KMS-11 (cell line): ENCODE results near the gene TSPAN10.

Experiments
- H2AFZ ChIP-seq: fragments of 200-600 bp; sonication (generic); 2 replicates; pipeline ENCODE4 v1.6.1; 2016; ENCODE audit warnings: antibody characterized with exemption, mixed run types, low read depth
- H3K27ac ChIP-seq: fragments of 200-600 bp; sonication (generic); 2 replicates; pipeline ENCODE4 v1.6.1; 2016; ENCODE audit warnings: mild to moderate bottlenecking, mixed run types
- H3K27me3 ChIP-seq: fragments of 200-600 bp; sonication (generic); 2 replicates; pipeline ENCODE4 v1.6.1; 2017; ENCODE audit warnings: mild to moderate bottlenecking, low read depth, mixed run types, moderate library complexity; ENCODE audit not compliant: insufficient read depth
- H3K36me3 ChIP-seq: fragments of 200-600 bp; sonication (generic); 2 replicates; pipeline ENCODE4 v1.6.1; 2017; ENCODE audit warnings: mild to moderate bottlenecking, mixed run types; ENCODE audit not compliant: insufficient read depth
- H3K4me1 ChIP-seq: fragments of 200-600 bp; sonication (generic); 2 replicates; pipeline ENCODE4 v1.6.1; 2016; ENCODE audit warnings: mild to moderate bottlenecking, low read depth, mixed run types; ENCODE audit not compliant: poor library complexity, severe bottlenecking
- H3K4me2 ChIP-seq: fragments of 200-600 bp; sonication (generic); 2 replicates; pipeline ENCODE4 v1.7.0; 2016; ENCODE audit warnings: mild to moderate bottlenecking, mixed run types
- H3K4me3 ChIP-seq: fragments of 200-600 bp; sonication (generic); IDR thresholded peaks from 2 replicates; pipeline ENCODE4 v1.6.1; 2017; ENCODE audit warnings: low read depth, low read length, mixed read lengths; ENCODE audit not compliant: insufficient read depth
- H3K79me2 ChIP-seq: fragments of 200-600 bp; sonication (generic); 2 replicates; pipeline ENCODE4 v1.6.1; 2016; ENCODE audit warnings: low read depth, mixed run types; ENCODE audit not compliant: insufficient read depth
- H3K9ac ChIP-seq: fragments of 200-600 bp; sonication (generic); 2 replicates; pipeline ENCODE4 v1.6.1; 2016; ENCODE audit warnings: mild to moderate bottlenecking, mixed run types
- H4K20me1 ChIP-seq: fragments of 200-600 bp; sonication (generic); 2 replicates; pipeline ENCODE4 v1.6.1; 2016; ENCODE audit warnings: mild to moderate bottlenecking, mixed run types; ENCODE audit not compliant: insufficient read depth
- TF ChIP-seq, protein P1 (sequence below): fragments of 200-600 bp; sonication (generic); conservative IDR thresholded peaks from 2 replicates; pipeline ENCODE4 v1.6.1; 2017; ENCODE audit warnings: low read depth, mild to moderate bottlenecking, antibody characterized with exemption, low read length, moderate library complexity, mixed read lengths

The TSPAN10 gene

DNA sequence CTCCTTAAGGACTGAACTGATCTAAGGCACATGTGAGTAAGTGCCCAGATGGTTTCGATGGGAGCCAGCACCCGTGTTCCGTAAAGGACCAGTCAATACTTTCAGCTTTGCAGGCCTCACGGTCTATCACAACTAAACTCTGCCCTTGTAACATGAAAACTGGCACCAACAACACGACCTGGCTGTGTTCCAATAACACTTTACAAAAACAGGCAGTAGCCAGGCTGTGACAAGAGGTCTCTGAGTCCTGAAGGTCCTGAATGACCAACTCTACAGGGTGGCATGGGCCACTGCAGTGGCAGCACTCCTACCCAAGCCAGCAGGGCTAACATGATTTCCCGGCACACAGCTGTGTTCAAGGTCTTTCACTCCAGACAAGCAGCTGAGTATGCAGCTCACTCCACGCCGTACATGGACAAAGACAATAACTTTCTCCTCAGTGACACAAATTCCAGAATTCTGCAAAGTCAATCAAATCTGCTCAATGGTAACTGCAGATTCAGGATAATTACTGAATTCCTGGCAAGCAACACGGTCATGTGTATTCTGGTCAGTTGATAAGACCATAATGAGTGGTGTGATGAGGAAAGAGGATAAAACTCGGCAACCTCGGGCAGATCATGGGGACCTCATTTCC lies 15.4 kb upstream of the TSPAN10 start:
- TF ChIP-seq, protein P1, sequence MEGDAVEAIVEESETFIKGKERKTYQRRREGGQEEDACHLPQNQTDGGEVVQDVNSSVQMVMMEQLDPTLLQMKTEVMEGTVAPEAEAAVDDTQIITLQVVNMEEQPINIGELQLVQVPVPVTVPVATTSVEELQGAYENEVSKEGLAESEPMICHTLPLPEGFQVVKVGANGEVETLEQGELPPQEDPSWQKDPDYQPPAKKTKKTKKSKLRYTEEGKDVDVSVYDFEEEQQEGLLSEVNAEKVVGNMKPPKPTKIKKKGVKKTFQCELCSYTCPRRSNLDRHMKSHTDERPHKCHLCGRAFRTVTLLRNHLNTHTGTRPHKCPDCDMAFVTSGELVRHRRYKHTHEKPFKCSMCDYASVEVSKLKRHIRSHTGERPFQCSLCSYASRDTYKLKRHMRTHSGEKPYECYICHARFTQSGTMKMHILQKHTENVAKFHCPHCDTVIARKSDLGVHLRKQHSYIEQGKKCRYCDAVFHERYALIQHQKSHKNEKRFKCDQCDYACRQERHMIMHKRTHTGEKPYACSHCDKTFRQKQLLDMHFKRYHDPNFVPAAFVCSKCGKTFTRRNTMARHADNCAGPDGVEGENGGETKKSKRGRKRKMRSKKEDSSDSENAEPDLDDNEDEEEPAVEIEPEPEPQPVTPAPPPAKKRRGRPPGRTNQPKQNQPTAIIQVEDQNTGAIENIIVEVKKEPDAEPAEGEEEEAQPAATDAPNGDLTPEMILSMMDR, result no peak
- H3K36me3 ChIP-seq, result peaks cover 55% of the 10 kb centered on the region
- no peak overlapping the region for H3K4me3 ChIP-seq

DNA sequence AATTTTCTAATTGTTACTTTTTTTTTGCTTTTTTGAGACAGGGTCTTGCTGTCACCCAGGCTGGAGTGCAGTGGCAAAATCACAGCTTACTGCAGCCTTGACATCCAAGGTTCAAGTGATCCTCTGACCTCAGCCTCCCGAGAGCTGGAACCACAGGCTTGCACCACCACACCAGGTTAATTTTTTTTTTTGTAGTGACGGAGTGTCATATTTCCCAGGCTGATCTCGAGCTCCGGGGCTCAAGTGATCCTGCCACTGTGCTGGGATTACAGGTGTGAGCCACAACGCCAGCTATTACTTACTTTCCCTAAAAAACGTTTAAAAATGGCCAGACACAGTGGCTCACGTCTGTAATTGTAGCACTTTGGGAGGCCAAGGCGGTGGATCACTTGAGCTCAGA lies 6.7 kb upstream of the TSPAN10 start:
- Histone ChIP-seq H3K4me2 (no peak overlapping the region), H3K36me3 (peaks cover 29% of the 10 kb centered on the region; the same call in 1 of the 2 replicates), H3K27ac (no peak overlapping the region), H3K4me3 (no peak overlapping the region), H2AFZ (no peak overlapping the region), H3K4me1 (peaks cover 14% of the 10 kb centered on the region), H4K20me1 (0 out of 2 replicates have a peak, but pooled peaks cover 11% of the 10 kb centered on the region), H3K79me2 (peaks cover 72% of the 10 kb centered on the region), H3K9ac (no peak overlapping the region), H3K27me3 (no peaks in the 10 kb centered on the region)
- TF ChIP-seq, protein P1, result no peak

More for the DNA sequence above, 15.4 kb upstream of the TSPAN10 start:
- no peak overlapping the region for H3K27ac ChIP-seq
- H3K4me2 ChIP-seq, result no peak overlapping the region
- H4K20me1 ChIP-seq, result no peaks in the 10 kb centered on the region
- H3K9ac ChIP-seq, result no peak overlapping the region
- no peak overlapping the region for H2AFZ ChIP-seq
- H3K4me1 ChIP-seq, result peaks cover 7% of the 10 kb centered on the region
- no peaks in the 10 kb centered on the region for H3K27me3 ChIP-seq
- H3K79me2 ChIP-seq, result peaks cover 47% of the 10 kb centered on the region

DNA sequence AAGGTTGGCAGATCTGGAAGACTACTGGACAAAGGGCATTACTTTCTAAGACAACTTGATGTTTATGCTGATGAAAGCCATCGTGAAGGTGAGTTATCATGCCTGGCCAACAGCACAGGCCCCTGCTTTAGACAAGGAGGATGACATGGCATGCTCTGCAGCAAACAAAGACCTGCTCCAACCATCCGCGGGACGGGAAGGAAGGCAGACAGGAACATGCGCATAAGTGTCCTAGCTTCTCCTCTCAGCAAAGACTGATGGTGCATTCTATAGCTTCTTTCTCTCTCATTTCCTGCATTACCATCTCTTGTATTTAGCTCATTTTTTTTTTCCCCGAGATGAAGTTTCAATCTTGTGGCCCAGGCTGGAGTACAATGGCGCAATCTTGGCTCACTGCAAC lies 5.5 kb upstream of the TSPAN10 start:
- H3K36me3 ChIP-seq, result peaks cover 20% of the 10 kb centered on the region; the same call in 1 of the 2 replicates

DNA sequence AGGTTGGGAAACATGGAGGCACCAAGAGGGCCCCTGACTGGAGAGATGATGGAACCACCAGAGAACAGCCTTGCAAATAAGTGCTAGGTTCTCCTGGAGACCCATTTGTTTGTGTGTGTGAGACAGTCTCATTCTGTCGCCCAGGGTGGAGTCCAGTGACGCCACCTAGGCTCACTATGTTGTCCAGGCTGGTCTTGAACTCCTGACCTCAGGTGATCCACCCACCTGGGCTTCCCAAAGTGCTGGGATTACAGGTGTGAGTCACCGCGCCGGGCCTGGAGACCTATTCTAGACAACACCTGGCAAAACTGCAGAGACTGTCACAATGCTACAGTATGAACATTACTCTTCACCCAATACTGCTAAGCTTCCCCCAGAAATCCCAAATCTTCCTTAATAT lies 1.6 kb upstream of the TSPAN10 start:
- Histone ChIP-seq H3K4me3 (no peak overlapping the region), H3K4me1 (peaks cover 20% of the 10 kb centered on the region), H3K9ac (no peak overlapping the region), H3K27ac (peak overlapping the region; percentile 82; the same call in 1 of the 2 replicates), H3K36me3 (no peaks in the 10 kb centered on the region), H3K79me2 (peaks cover 60% of the 10 kb centered on the region), H4K20me1 (0 out of 2 replicates have a peak, but pooled peaks cover 11% of the 10 kb centered on the region), H3K27me3 (no peaks in the 10 kb centered on the region), H3K4me2 (peak overlapping the region; percentile 67), H2AFZ (no peak overlapping the region)
- TF ChIP-seq, protein P1, result no peak

More for the DNA sequence above, 5.5 kb upstream of the TSPAN10 start:
- Histone ChIP-seq H2AFZ (no peak overlapping the region), H3K27me3 (no peaks in the 10 kb centered on the region), H3K4me1 (peaks cover 20% of the 10 kb centered on the region), H3K4me3 (no peak overlapping the region), H3K27ac (no peak overlapping the region), H4K20me1 (0 out of 2 replicates have a peak, but pooled peaks cover 11% of the 10 kb centered on the region), H3K79me2 (peaks cover 72% of the 10 kb centered on the region), H3K9ac (no peak overlapping the region), H3K4me2 (no peak overlapping the region)
- TF ChIP-seq, protein P1, result no peak
